GM18858 (cell line): ENCODE results near the gene SNTG2.

Experiments
- ATAC-seq: cut with Tn5 transposase; IDR thresholded peaks from one replicate; pipeline ENCODE4 v1.9.1; 2021; ENCODE audit not compliant: unreplicated experiment

SNTG2 gene

DNA sequence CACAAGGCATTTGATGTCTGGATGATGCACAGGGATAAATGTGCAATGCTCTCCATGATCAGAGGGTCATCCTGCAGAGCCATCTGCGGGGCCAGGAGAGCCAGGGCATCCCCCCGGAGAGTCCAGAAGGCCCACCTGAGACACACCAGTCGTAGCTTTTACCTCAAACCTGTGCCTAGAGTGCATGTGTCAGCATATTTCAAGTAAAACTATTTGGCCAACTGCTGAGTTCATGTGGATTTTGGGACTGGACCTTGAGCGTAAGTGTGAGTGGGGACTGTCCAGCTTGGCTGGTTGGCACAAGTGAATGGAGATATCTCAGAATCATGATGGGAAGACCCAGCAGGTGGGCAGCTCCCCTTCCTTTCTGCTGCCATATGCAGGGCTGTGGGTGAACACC lies 314.8 kb downstream of the SNTG2 start:
- no peak for ATAC-seq

DNA sequence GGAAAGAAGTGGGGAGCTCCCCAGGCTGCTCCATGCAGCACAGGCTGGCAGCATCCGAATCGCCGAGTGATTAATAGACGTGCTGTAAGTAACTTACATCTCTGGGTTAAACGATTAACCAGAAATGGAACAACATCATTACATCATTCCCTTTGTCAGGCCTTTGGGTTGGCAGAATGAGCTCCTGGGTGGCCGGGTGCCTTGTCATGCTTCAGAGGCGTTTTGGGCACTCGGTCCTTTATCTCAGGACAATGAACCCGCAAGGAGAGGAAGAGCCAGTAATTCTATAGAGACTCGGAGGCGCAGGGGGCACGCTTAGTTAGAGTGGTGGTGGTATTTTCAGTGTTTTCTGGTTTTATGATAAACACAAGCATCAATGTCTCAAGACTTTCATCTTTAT lies 315.7 kb downstream of the SNTG2 start:
- no peak for ATAC-seq

DNA sequence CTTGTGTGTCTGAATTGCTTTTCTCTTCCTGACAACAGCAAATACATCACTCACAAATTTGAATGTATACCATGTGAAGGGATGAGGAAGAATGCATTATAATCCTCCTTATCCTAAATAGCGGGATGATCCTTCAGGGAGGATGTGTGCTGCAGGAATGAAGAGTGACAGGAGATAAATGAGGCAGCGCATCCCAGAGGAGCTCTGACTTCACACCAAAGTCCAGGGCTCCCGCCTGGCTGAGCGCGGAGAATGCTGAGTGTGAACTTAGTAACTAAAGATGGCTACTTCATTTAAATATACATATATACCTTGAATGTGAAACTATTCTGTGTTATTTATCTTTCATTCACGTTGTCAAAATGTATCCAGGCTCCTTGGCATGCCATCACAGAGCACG lies 317.4 kb downstream of the SNTG2 start:
- ATAC-seq = no peak

GRCh38 chr2:1269812-1270211 lies 319.2 kb downstream of the SNTG2 start:
- ATAC-seq = no peak

DNA sequence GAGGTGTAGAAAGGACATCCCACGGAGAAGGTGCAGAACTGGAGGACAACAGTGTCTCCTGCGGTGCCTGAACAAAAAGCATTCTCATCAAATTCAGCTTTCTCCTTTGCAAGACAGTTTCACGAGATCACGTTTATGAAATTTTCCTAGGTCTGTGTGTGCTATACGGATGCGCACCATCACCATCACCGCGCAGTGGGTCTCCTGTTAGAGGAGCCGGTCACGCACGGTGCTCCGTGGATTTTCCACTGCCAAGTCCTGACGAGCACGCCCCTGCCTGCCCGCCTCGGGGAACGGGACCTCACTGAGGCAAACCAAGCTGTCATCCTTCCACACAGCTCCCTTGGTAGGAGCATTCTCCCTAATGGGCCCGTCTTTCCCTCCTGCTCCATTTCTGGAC lies 322.2 kb downstream of the SNTG2 start:
- ATAC-seq = no peak

DNA sequence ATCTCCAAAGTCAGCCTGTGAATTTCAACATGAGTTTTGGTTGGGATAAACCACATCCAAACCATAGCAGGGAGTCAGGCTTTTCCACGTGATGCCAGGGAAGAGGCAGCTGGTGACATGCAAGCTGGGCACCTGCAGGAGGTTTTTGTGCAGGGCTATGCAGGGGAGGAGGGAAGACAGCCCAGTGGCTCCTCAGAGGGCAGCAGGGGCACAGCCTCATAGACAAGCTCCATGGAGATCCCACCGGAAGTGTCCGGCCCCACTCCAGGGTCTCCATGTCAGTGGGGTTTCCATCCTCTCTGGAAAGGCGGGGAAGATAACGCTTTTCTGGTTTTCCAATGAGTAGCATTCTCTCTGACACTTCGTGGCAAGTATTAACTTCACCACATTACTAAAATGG lies 327.0 kb downstream of the SNTG2 start:
- ATAC-seq = no peak

GRCh38 chr2:1278125-1278524 lies 327.5 kb downstream of the SNTG2 start:
- ATAC-seq = no peak

- no peak for ATAC-seq
Observed at GRCh38 chr2:1278861-1279260, 328.2 kb downstream of the SNTG2 start.

DNA sequence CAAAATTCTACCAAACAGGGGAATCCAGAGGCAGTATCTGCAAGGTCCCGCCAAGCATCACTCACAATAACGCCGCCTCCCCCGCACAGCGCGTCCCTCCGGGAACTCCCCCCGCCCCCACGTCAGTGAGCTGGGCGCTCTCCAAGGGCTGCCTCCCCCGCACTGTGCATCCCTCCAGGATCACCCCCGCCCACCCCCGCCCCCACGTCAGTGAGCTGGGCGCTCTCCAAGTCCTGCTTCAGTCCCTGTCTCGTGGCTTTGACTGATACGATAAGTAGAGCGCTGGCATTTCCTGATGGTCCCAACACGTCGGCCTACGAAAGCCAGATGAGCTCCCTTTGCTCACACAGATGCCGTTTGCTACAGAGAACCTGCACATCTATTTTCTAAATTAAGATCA lies 331.9 kb downstream of the SNTG2 start:
- no peak for ATAC-seq

GRCh38 chr2:1283020-1283801 lies 332.6 kb downstream of the SNTG2 start:
- ATAC-seq = no peak

GRCh38 chr2:1283871-1284270 lies 333.2 kb downstream of the SNTG2 start:
- ATAC-seq = no peak

- no peak for ATAC-seq
Observed at GRCh38 chr2:1286929-1287328, 336.3 kb downstream of the SNTG2 start.

DNA sequence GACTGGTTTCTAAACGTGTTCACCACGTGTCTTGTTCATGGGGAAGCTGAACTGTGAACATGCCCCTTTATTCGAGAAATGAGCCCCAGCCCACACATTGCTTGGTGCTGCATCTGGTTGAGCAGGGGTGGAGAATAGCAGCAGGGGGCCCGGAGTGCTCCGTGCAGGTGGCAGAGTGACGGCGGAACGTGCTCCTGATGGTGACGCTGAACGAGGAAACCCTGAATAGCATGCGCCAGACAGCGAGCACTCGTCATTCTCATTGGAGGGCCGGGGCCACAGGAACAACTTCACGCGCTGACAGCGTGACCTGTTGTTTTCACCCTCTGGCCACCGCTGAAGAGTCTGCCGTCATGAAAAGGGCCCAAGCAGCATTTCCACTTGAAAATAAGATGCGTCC lies 336.8 kb downstream of the SNTG2 start:
- ATAC-seq = no peak

GRCh38 chr2:1294900-1295299 lies 344.3 kb downstream of the SNTG2 start:
- no peak for ATAC-seq

- no peak for ATAC-seq
Observed at GRCh38 chr2:1295740-1296139, 345.1 kb downstream of the SNTG2 start.

- ATAC-seq = no peak
Observed at GRCh38 chr2:1297372-1298159, 346.9 kb downstream of the SNTG2 start.

DNA sequence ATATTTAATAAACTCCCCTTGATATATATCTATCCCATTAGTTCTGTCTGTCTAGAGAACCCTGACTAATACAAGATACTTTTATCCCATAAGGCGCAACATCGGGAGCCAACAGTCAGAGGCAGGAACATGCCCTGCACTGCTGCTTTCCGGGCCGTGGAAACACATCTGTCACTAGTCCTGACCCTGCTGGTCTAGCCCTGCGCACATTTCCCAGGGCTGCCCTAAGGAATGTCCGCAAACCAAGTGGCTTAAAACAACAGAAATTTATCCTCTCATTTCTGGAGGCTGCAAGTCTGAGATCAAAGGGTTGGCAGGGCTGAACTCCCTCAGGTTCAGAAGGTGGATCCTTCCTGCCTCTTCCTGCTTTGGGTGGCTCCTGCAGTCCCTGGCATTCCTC lies 348.4 kb downstream of the SNTG2 start:
- ATAC-seq = no peak

- no peak for ATAC-seq
Observed at GRCh38 chr2:1300284-1300683, 349.6 kb downstream of the SNTG2 start.

DNA sequence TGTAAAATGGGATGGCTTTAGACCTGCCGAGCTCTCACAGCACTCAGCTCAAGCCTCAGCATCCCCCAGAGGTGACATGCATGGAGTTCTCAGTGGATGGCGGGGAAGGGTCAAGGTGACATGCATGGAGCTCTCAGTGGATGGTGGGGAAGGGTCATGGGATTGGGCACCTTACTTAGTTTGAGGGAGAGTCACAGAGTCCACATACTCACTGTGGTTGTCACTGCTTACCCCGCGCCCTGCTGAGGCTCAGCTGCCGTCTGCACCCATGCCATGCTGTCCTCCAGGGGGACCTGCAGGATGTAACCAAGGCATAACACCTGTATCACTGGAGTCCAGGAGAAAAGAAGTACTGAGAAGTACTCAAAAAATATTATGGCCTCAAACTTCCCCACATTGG lies 350.4 kb downstream of the SNTG2 start:
- ATAC-seq = no peak

- no peak for ATAC-seq
Observed at GRCh38 chr2:1305342-1306013, 354.8 kb downstream of the SNTG2 start.

DNA sequence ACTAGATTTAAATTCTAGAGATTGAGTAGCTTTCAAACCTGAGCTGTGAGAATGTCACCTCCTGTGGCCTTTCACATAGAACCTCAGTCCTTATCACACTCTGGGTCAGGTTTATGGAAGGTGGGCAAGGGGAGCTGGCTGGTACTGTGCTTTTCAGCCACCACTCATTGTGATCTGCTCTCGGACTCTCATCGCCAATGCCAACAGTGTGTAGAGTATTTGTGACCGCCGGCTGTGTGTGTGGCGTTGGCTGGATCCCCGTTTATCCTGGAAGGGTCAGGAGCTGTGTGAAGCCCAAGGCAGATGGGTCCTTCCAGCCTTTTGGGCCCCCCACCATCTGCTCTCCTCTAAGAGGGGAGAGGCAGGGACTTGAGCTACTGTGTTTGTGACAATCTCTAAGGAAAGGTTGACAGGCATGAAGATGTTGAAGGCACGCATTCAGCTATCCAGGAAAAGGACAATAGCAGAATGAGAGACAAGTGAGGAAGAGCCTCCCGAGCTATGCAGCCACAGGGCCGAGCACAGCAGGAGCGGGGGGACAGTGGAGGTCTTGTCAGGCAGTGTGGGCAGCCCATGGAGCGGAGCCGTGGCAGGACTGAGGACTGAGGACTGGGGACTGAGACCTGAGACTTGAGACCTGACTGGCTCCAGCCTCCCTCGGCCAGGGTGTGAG lies 355.5 kb downstream of the SNTG2 start:
- no peak for ATAC-seq
